H9 (cell line): ENCODE results near the gene ORC2. TPM values are rescaled to one million over a fixed set of nuclear protein-coding genes. Genes with fewer than 3 reads are reported as not detected.
A peak's percentile ranks its signal among the peaks of the same experiment; 100 is the strongest.

Experiments used
- DNase-seq: peaks from one replicate; pipeline ENCODE4 v3.0.0-alpha.2; 2017
- H2AFZ ChIP-seq: one replicate; pipeline ENCODE4 v1.6.1; 2013; ENCODE audit warnings: mild to moderate bottlenecking, low read length, control low read depth, moderate library complexity
- H2AK5ac ChIP-seq: 2 replicates; pipeline ENCODE4 v1.6.1; 2013; ENCODE audit warnings: low read length, control low read depth, mixed read lengths; ENCODE audit not compliant: insufficient read length
- H2BK120ac ChIP-seq: one replicate; pipeline ENCODE4 v1.6.1; 2013; ENCODE audit warnings: low read depth, mild to moderate bottlenecking, low read length, control low read depth, inconsistent platforms; ENCODE audit not compliant: poor library complexity, severe bottlenecking
- H2BK12ac ChIP-seq: 2 replicates; pipeline ENCODE4 v1.6.1; 2013; ENCODE audit warnings: low read length, control low read depth, mixed read lengths, low read depth; ENCODE audit not compliant: insufficient read length
- H2BK15ac ChIP-seq: 2 replicates; pipeline ENCODE4 v1.6.1; 2013; ENCODE audit warnings: low read depth, low read length, control low read depth
- H2BK20ac ChIP-seq: one replicate; pipeline ENCODE4 v1.6.1; 2013; ENCODE audit warnings: low read depth, mild to moderate bottlenecking, low read length, control low read depth, inconsistent platforms; ENCODE audit not compliant: poor library complexity, severe bottlenecking
- H2BK5ac ChIP-seq: 2 replicates; pipeline ENCODE4 v1.6.1; 2013; ENCODE audit warnings: low read length, control low read depth, mixed read lengths; ENCODE audit not compliant: insufficient read length
- H3K14ac ChIP-seq: 2 replicates; pipeline ENCODE4 v1.6.1; 2013; ENCODE audit warnings: low read length, control low read depth; ENCODE audit not compliant: insufficient read depth
- H3K18ac ChIP-seq: 2 replicates; pipeline ENCODE4 v1.6.1; 2013; ENCODE audit warnings: low read depth, mild to moderate bottlenecking, mixed read lengths, low read length, control low read depth; ENCODE audit not compliant: insufficient read length
- H3K23ac ChIP-seq: 2 replicates; pipeline ENCODE4 v1.6.1; 2013; ENCODE audit warnings: low read length, control low read depth, mixed read lengths, low read depth; ENCODE audit not compliant: insufficient read length
- H3K23me2 ChIP-seq: 2 replicates; pipeline ENCODE4 v1.6.1; 2013; ENCODE audit warnings: low read depth, mild to moderate bottlenecking, mixed read lengths, low read length, control low read depth; ENCODE audit not compliant: insufficient read length, poor library complexity, severe bottlenecking
- H3K27ac ChIP-seq: 2 replicates; pipeline ENCODE4 v1.5.1; 2013; ENCODE audit warnings: low read length, control low read depth, mixed read lengths, low read depth; ENCODE audit not compliant: insufficient read length
- H3K27me3 ChIP-seq: 2 replicates; pipeline ENCODE4 v1.6.1; 2013; ENCODE audit warnings: low read length, control low read depth, inconsistent platforms; ENCODE audit not compliant: insufficient read depth
- H3K4ac ChIP-seq: 2 replicates; pipeline ENCODE4 v1.6.1; 2013; ENCODE audit warnings: low read depth, mild to moderate bottlenecking, control low read depth, inconsistent platforms, low read length, moderate library complexity
- H3K4me1 ChIP-seq: 2 replicates; pipeline ENCODE4 v1.6.1; 2013; ENCODE audit warnings: low read length, control low read depth, inconsistent platforms; ENCODE audit not compliant: insufficient read depth
- H3K4me2 ChIP-seq: 2 replicates; pipeline ENCODE4 v1.6.1; 2013; ENCODE audit warnings: low read length, control low read depth, mixed read lengths; ENCODE audit not compliant: insufficient read length, insufficient read depth
- H3K56ac ChIP-seq: 2 replicates; pipeline ENCODE4 v1.6.1; 2013; ENCODE audit warnings: low read depth, mild to moderate bottlenecking, mixed read lengths, low read length, control low read depth; ENCODE audit not compliant: insufficient read length
- H3K79me1 ChIP-seq: 2 replicates; pipeline ENCODE4 v1.6.1; 2013; ENCODE audit warnings: low read depth, mild to moderate bottlenecking, moderate library complexity, low read length, control low read depth, inconsistent platforms; ENCODE audit not compliant: insufficient read depth, poor library complexity, severe bottlenecking
- H3K79me2 ChIP-seq: 2 replicates; pipeline ENCODE4 v1.6.1; 2013; ENCODE audit warnings: low read length, control low read depth, inconsistent platforms; ENCODE audit not compliant: insufficient read depth
- H3K9ac ChIP-seq: 2 replicates; pipeline ENCODE4 v1.6.1; 2013; ENCODE audit warnings: low read length, control low read depth, mixed read lengths; ENCODE audit not compliant: insufficient read length; ENCODE audit errors: extremely low read depth
- H3K9me3 ChIP-seq: one replicate; pipeline ENCODE4 v1.6.1; 2013; ENCODE audit warnings: low read depth, low read length, inconsistent platforms; ENCODE audit not compliant: control insufficient read depth
- H3T11ph ChIP-seq: one replicate; pipeline ENCODE4 v1.6.1; 2013; ENCODE audit warnings: mild to moderate bottlenecking, low read length, control low read depth, inconsistent platforms
- H4K20me1 ChIP-seq: one replicate; pipeline ENCODE4 v1.6.1; 2013; ENCODE audit not compliant: control insufficient read depth, insufficient read length, insufficient read depth
- H4K5ac ChIP-seq: 2 replicates; pipeline ENCODE4 v1.6.1; 2013; ENCODE audit warnings: low read depth, mild to moderate bottlenecking, mixed read lengths, low read length, control low read depth; ENCODE audit not compliant: insufficient read length
- H4K8ac ChIP-seq: replicated peaks from 2 replicates; pipeline ENCODE4 v1.6.1; 2013; ENCODE audit warnings: low read length, control low read depth, mixed read lengths, low read depth; ENCODE audit not compliant: insufficient read length
- H4K91ac ChIP-seq: 2 replicates; pipeline ENCODE4 v1.6.1; 2013; ENCODE audit warnings: low read depth, mild to moderate bottlenecking, moderate library complexity, mixed read lengths, low read length, control low read depth; ENCODE audit not compliant: insufficient read length
- H3K27ac Mint-ChIP-seq, 3 experiments: 2 replicates in 2 of 3; 3 replicates in 1 of 3; pipeline ENCODE4 v1.8.0; 2020 to 2021; ENCODE audit warnings: mixed read lengths in 3 of 3, mild to moderate bottlenecking in 1 of 3, moderate library complexity in 1 of 3
- H3K27me3 Mint-ChIP-seq: 2 replicates; pipeline ENCODE4 v1.8.0; 2021; ENCODE audit warnings: low read depth, mild to moderate bottlenecking, moderate library complexity, mixed read lengths
- H3K36me3 Mint-ChIP-seq, 3 experiments: 2 replicates in 2 of 3; 3 replicates in 1 of 3; pipeline ENCODE4 v1.8.0; 2020 to 2021; ENCODE audit warnings: low read depth in 3 of 3, mixed read lengths in 3 of 3; ENCODE audit not compliant: insufficient read depth in 1 of 3
- H3K4me1 Mint-ChIP-seq, 2 experiments: 2 replicates each; pipeline ENCODE4 v1.8.0; 2020; ENCODE audit warnings: mixed read lengths in 2 of 2
- H3K4me3 Mint-ChIP-seq, 2 experiments: 2 replicates in 1 of 2; 3 replicates in 1 of 2; pipeline ENCODE4 v1.8.0; 2020 to 2021; ENCODE audit warnings: mild to moderate bottlenecking in 2 of 2, mixed read lengths in 2 of 2, moderate library complexity in 1 of 2
- H3K9me3 Mint-ChIP-seq, 2 experiments: 2 replicates in 1 of 2; 3 replicates in 1 of 2; pipeline ENCODE4 v1.8.0; 2020; ENCODE audit warnings: mild to moderate bottlenecking in 2 of 2, mixed read lengths in 2 of 2, moderate library complexity in 1 of 2
- WGBS: extraction: QIAGEN DNeasy Blood & Tissue Kit; methylation state at CpG from one replicate; pipeline ENCODE4 v1.1.7; 2013; ENCODE audit warnings: missing lambda C conversion rate, low lambda C conversion rate, mixed read lengths; ENCODE audit not compliant: insufficient read length; ENCODE audit errors: extremely low coverage; 5-methylcytosine and 5-hydroxymethylcytosine counted together
- total RNA-seq: library from RNA; stranded (reverse); gene quantifications from 2 replicates; pipeline ENCODE4 v1.2.1, GENCODE V29; 2021
- TF ChIP-seq, protein P1 (sequence below): fragments of 200-600 bp; sonication (generic); conservative IDR thresholded peaks from 3 replicates; pipeline ENCODE4 v1.8.0; 2021; ENCODE audit warnings: antibody characterized with exemption, mild to moderate bottlenecking

ORC2 gene
- total RNA-seq, 1 experiment from 2014 or later = 65.2 TPM

- no peak for DNase-seq
- H3K56ac ChIP-seq = no peak overlapping the region
- no peak overlapping the region for H3K18ac ChIP-seq
- no peak overlapping the region for H2BK120ac ChIP-seq
- no peak overlapping the region for H3K23ac ChIP-seq
- no peak overlapping the region for H2BK20ac ChIP-seq
- no peaks in the 10 kb centered on the region for H3K27me3 Mint-ChIP-seq
- H3K9ac ChIP-seq = no peak overlapping the region
- H3K9me3 Mint-ChIP-seq = no peaks in the 10 kb centered on the region
- peaks cover 2 to 10% of the 10 kb centered on the region in 2 experiments for H3K4me1 Mint-ChIP-seq
- H3K9me3 ChIP-seq = no peaks in the 10 kb centered on the region
- H2BK12ac ChIP-seq = no peak overlapping the region
- no peaks in the 10 kb centered on the region for H3K79me2 ChIP-seq
- no peaks in the 10 kb centered on the region for H3K27me3 ChIP-seq
- no CpG with 5 or more reads among the region's 8 CpGs for WGBS
- no peaks in the 10 kb centered on the region for H3K23me2 ChIP-seq
- H3K36me3 Mint-ChIP-seq = peaks cover 0 to 6% (median 1%) of the 10 kb centered on the region in 3 experiments; a peak in 3 of 7 replicates
- H4K8ac ChIP-seq = no peak overlapping the region
- TF ChIP-seq, protein P1, sequence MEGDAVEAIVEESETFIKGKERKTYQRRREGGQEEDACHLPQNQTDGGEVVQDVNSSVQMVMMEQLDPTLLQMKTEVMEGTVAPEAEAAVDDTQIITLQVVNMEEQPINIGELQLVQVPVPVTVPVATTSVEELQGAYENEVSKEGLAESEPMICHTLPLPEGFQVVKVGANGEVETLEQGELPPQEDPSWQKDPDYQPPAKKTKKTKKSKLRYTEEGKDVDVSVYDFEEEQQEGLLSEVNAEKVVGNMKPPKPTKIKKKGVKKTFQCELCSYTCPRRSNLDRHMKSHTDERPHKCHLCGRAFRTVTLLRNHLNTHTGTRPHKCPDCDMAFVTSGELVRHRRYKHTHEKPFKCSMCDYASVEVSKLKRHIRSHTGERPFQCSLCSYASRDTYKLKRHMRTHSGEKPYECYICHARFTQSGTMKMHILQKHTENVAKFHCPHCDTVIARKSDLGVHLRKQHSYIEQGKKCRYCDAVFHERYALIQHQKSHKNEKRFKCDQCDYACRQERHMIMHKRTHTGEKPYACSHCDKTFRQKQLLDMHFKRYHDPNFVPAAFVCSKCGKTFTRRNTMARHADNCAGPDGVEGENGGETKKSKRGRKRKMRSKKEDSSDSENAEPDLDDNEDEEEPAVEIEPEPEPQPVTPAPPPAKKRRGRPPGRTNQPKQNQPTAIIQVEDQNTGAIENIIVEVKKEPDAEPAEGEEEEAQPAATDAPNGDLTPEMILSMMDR = no peak
- no peak overlapping the region for H4K91ac ChIP-seq
- H2AFZ ChIP-seq = no peak overlapping the region
- H4K5ac ChIP-seq = no peak overlapping the region
- no peak overlapping the region for H3K14ac ChIP-seq
- H3T11ph ChIP-seq = no peak overlapping the region
- H3K4ac ChIP-seq = no peak overlapping the region
- no peak overlapping the region for H2AK5ac ChIP-seq
- H3K4me1 ChIP-seq = no peaks in the 10 kb centered on the region
- H2BK15ac ChIP-seq = no peak overlapping the region
- H2BK5ac ChIP-seq = no peak overlapping the region
- peak overlapping the region; percentile 49 to 60 (median 59); a peak in 5 of 7 replicates for H3K27ac Mint-ChIP-seq
- no peak overlapping the region for H3K27ac ChIP-seq
- no peak overlapping the region for H3K4me2 ChIP-seq
- no peaks in the 10 kb centered on the region for H3K79me1 ChIP-seq
- H3K4me3 Mint-ChIP-seq = no peak overlapping the region
- no peaks in the 10 kb centered on the region for H4K20me1 ChIP-seq
Measured at GRCh38 chr2:200987137-200987536, 23.7 kb upstream of the ORC2 start.
